Astrocyte (in vitro differentiated cells and primary cell): ENCODE results near the gene RPS6KB2. TPM values are rescaled to one million over a fixed set of nuclear protein-coding genes. Genes with fewer than 3 reads are reported as not detected.

Source experiments
- DNase-seq: peaks from one replicate; pipeline ENCODE4 v3.0.0-alpha.2; 2010; ENCODE audit warnings: low read depth
- FAIRE-seq: peaks from 2 replicates; lab custom pipeline; 2011; peaks lifted over from hg19 to GRCh38; lab: Jason Lieb, UNC
- H2AFZ ChIP-seq: 2 replicates; pipeline ENCODE4 v1.6.0; 2012; ENCODE audit warnings: low read depth, low read length, inconsistent platforms
- H3K27ac ChIP-seq: 2 replicates; pipeline ENCODE4 v1.5.1; 2011; ENCODE audit warnings: low read depth, low read length, inconsistent platforms
- H3K27me3 ChIP-seq: 2 replicates; pipeline ENCODE4 v1.6.0; 2011; ENCODE audit warnings: low read length, inconsistent platforms; ENCODE audit not compliant: insufficient read depth
- H3K36me3 ChIP-seq: 2 replicates; pipeline ENCODE4 v1.5.1; 2011; ENCODE audit warnings: low read length, inconsistent platforms; ENCODE audit not compliant: insufficient read depth
- H3K4me1 ChIP-seq: 2 replicates; pipeline ENCODE4 v1.5.1; 2011; ENCODE audit warnings: low read length, inconsistent platforms; ENCODE audit not compliant: insufficient read depth
- H3K4me2 ChIP-seq: 2 replicates; pipeline ENCODE4 v1.6.0; 2012; ENCODE audit warnings: low read length, inconsistent platforms
- H3K4me3 ChIP-seq: 2 replicates; pipeline ENCODE4 v1.5.1; 2011; ENCODE audit warnings: low read depth, mild to moderate bottlenecking, low read length, inconsistent platforms; ENCODE audit not compliant: insufficient read depth
- H3K79me2 ChIP-seq: 2 replicates; pipeline ENCODE4 v1.6.0; 2012; ENCODE audit warnings: mild to moderate bottlenecking, low read length, inconsistent platforms; ENCODE audit not compliant: insufficient read depth
- H3K9ac ChIP-seq: 2 replicates; pipeline ENCODE4 v1.6.0; 2012; ENCODE audit warnings: mild to moderate bottlenecking, low read length, inconsistent platforms
- H3K9me3 ChIP-seq: 2 replicates; pipeline ENCODE4 v1.5.1; 2012; ENCODE audit warnings: low read depth, mild to moderate bottlenecking, low read length, inconsistent platforms; ENCODE audit not compliant: insufficient read depth
- H4K20me1 ChIP-seq: 2 replicates; pipeline ENCODE4 v1.6.0; 2012; ENCODE audit warnings: low read length, inconsistent platforms; ENCODE audit not compliant: insufficient read depth
- H3K27ac Mint-ChIP-seq: one replicate; pipeline ENCODE4 v1.8.0; 2021; ENCODE audit warnings: mild to moderate bottlenecking, mixed read lengths; ENCODE audit not compliant: unreplicated experiment
- H3K27me3 Mint-ChIP-seq: one replicate; pipeline ENCODE4 v1.8.0; 2021; ENCODE audit warnings: low read depth, mixed read lengths; ENCODE audit not compliant: unreplicated experiment
- H3K36me3 Mint-ChIP-seq: one replicate; pipeline ENCODE4 v1.8.0; 2021; ENCODE audit warnings: low read depth, mixed read lengths; ENCODE audit not compliant: unreplicated experiment
- H3K4me1 Mint-ChIP-seq: one replicate; pipeline ENCODE4 v1.8.0; 2021; ENCODE audit warnings: low read depth, mixed read lengths; ENCODE audit not compliant: unreplicated experiment
- H3K4me3 Mint-ChIP-seq: one replicate; pipeline ENCODE4 v1.8.0; 2021; ENCODE audit warnings: mild to moderate bottlenecking, moderate library complexity, mixed read lengths; ENCODE audit not compliant: unreplicated experiment
- H3K9me3 Mint-ChIP-seq: one replicate; pipeline ENCODE4 v1.8.0; 2021; ENCODE audit warnings: mild to moderate bottlenecking, mixed read lengths; ENCODE audit not compliant: unreplicated experiment
- CTCF ChIP-seq: IDR thresholded peaks from 2 replicates; pipeline ENCODE4 v1.5.1; 2011; ENCODE audit warnings: low read depth, mild to moderate bottlenecking, inconsistent platforms, low read length, moderate library complexity; ENCODE audit not compliant: insufficient read depth
- EZH2 ChIP-seq: IDR thresholded peaks from 2 replicates; pipeline ENCODE4 v1.6.1; 2012; ENCODE audit warnings: mild to moderate bottlenecking, low read length, inconsistent platforms; ENCODE audit not compliant: insufficient read depth
- total RNA-seq: library from RNA; stranded (reverse); gene quantifications from 2 replicates; pipeline ENCODE4 v1.2.1, GENCODE V29; 2021

Gene RPS6KB2
- total RNA-seq, 1 donor from 2014 or later = 52.9 TPM

GRCh38 chr11:67397986-67398660, 30.2 kb upstream of the RPS6KB2 start:
- DNase-seq (no peak), FAIRE-seq (no peak)
- no peaks in the 10 kb centered on the region for H3K27me3 ChIP-seq
- peak overlapping the region; percentile 62 for H3K4me3 Mint-ChIP-seq
- H3K36me3 ChIP-seq = peaks cover 2% of the 10 kb centered on the region
- H3K4me1 ChIP-seq = peaks cover 17% of the 10 kb centered on the region
- H3K4me2 ChIP-seq = no peak overlapping the region
- H2AFZ ChIP-seq = no peak overlapping the region
- H3K27ac Mint-ChIP-seq = no peak overlapping the region
- H3K27ac ChIP-seq = no peak overlapping the region
- peaks cover 32% of the 10 kb centered on the region for H4K20me1 ChIP-seq
- H3K9me3 ChIP-seq = no peaks in the 10 kb centered on the region
- peaks cover 40% of the 10 kb centered on the region for H3K79me2 ChIP-seq
- TF ChIP-seq CTCF (no peak), EZH2 (no peak)
- H3K4me1 Mint-ChIP-seq = peaks cover 10% of the 10 kb centered on the region
- no peaks in the 10 kb centered on the region for H3K9me3 Mint-ChIP-seq
- no peak overlapping the region for H3K9ac ChIP-seq
- peaks cover 20% of the 10 kb centered on the region for H3K36me3 Mint-ChIP-seq
- no peak overlapping the region for H3K4me3 ChIP-seq
- H3K27me3 Mint-ChIP-seq = no peaks in the 10 kb centered on the region

GRCh38 chr11:67398661-67399563, 29.4 kb upstream of the RPS6KB2 start:
- no peak for TF ChIP-seq EZH2
- TF ChIP-seq CTCF = no peak
- no peaks in the 10 kb centered on the region for H3K9me3 ChIP-seq
- H3K9ac ChIP-seq = peak overlapping the region; percentile 23
- H3K4me3 Mint-ChIP-seq = peak overlapping the region; percentile 34
- DNase-seq (no peak), FAIRE-seq (no peak)
- no peak overlapping the region for H3K27ac Mint-ChIP-seq
- peaks cover 2% of the 10 kb centered on the region for H3K36me3 ChIP-seq
- no peaks in the 10 kb centered on the region for H3K27me3 ChIP-seq
- peaks cover 10% of the 10 kb centered on the region for H3K4me1 Mint-ChIP-seq
- H3K27me3 Mint-ChIP-seq = no peaks in the 10 kb centered on the region
- no peak overlapping the region for H2AFZ ChIP-seq
- no peaks in the 10 kb centered on the region for H3K9me3 Mint-ChIP-seq
- H3K4me2 ChIP-seq = no peak overlapping the region
- H3K36me3 Mint-ChIP-seq = peaks cover 18% of the 10 kb centered on the region
- H3K79me2 ChIP-seq = peaks cover 40% of the 10 kb centered on the region
- peaks cover 17% of the 10 kb centered on the region for H3K4me1 ChIP-seq
- H4K20me1 ChIP-seq = peaks cover 32% of the 10 kb centered on the region
- H3K4me3 ChIP-seq = no peak overlapping the region
- no peak overlapping the region for H3K27ac ChIP-seq
